A549 (cell line): ENCODE results near the gene DAPL1. TPM values are rescaled to one million over a fixed set of nuclear protein-coding genes. Genes with fewer than 3 reads are reported as not detected.

Experiments used
- ATAC-seq, 2 experiments: fragments of 200-7000 bp in 1 of 2; fragments of >200 bp in 1 of 2; cut with Nextera tagmentation in 1 of 2; cut with Tn5 transposase in 1 of 2; 3 replicates each; pipeline versions ENCODE4 v1.8.0 to v1.9.1; 2018 to 2020; ENCODE audit warnings: mild to moderate bottlenecking in 1 of 2, moderate library complexity in 1 of 2
- CTCF ChIA-PET: fragments of 300-600 bp; sonication (Branson Sonifier 250); formaldehyde crosslinking; extraction: SDS; loops from one replicate; lab custom pipeline; 2021; ENCODE audit warnings: antibody characterized with exemption, inconsistent platforms; lab: Yijun Ruan, JAX
- POLR2A ChIA-PET: fragments of 350-600 bp; formaldehyde crosslinking; extraction: SDS; loops from one replicate; lab custom pipeline; 2021; ENCODE audit warnings: antibody characterized with exemption, inconsistent platforms; lab: Yijun Ruan, JAX
- DNase-seq, 2 experiments: peaks; one replicate each; pipeline versions ENCODE4 v3.0.0 to v3.0.0-alpha.2; 2011 to 2016; ENCODE audit warnings: low read depth in 1 of 2, low spot score in 1 of 2
- FAIRE-seq: peaks from 2 replicates; lab custom pipeline; 2011; peaks lifted over from hg19 to GRCh38; lab: Jason Lieb, UNC
- H3K27ac ChIP-seq, 2 experiments: fragments of >200 bp; sonication (Bioruptor Twin); formaldehyde crosslinking; 3 replicates each; pipeline ENCODE4 v1.5.1; 2016 to 2017
- H3K4me1 ChIP-seq: fragments of >200 bp; sonication (Bioruptor Twin); formaldehyde crosslinking; 3 replicates; pipeline ENCODE4 v1.6.1; 2016
- H3K4me2 ChIP-seq: fragments of >200 bp; sonication (Bioruptor Twin); formaldehyde crosslinking; 3 replicates; pipeline ENCODE4 v1.6.1; 2016
- H3K4me3 ChIP-seq: fragments of >200 bp; sonication (Bioruptor Twin); formaldehyde crosslinking; 3 replicates; pipeline ENCODE4 v1.5.1; 2016
- H3K9me3 ChIP-seq: fragments of >200 bp; sonication (Bioruptor Twin); formaldehyde crosslinking; 3 replicates; pipeline ENCODE4 v1.6.1; 2016
- BHLHE40 ChIP-seq: IDR thresholded peaks from 2 replicates; pipeline ENCODE4 v1.6.1; 2012; ENCODE audit warnings: low read depth, low read length, inconsistent platforms
- CBX2 ChIP-seq: fragments of 200-600 bp; sonication (generic); IDR thresholded peaks from 2 replicates; pipeline ENCODE4 v1.6.1; 2016; ENCODE audit warnings: low read depth, mild to moderate bottlenecking, borderline replicate concordance
- CHD2 ChIP-seq: fragments of 150-350 bp; IDR thresholded peaks from 2 replicates; pipeline ENCODE4 v1.6.1; 2014; ENCODE audit warnings: low read length; ENCODE audit not compliant: partially characterized antibody
- EHF ChIP-seq: fragments of 250-450 bp; sonication (Bioruptor Pico); IDR thresholded peaks from 2 replicates; pipeline ENCODE4 v1.5.0; 2020; ENCODE audit warnings: mild to moderate bottlenecking
- EHMT2 ChIP-seq: fragments of 200-600 bp; sonication (generic); IDR thresholded peaks from 2 replicates; pipeline ENCODE4 v1.6.1; 2016; ENCODE audit warnings: antibody characterized with exemption, low read depth, mild to moderate bottlenecking, moderate library complexity
- FOSB ChIP-seq: fragments of 250-450 bp; sonication (Bioruptor Pico); IDR thresholded peaks from 2 replicates; pipeline ENCODE4 v1.5.0; 2020; ENCODE audit warnings: mild to moderate bottlenecking, moderate library complexity
- HDAC2 ChIP-seq: fragments of 200-600 bp; sonication (generic); IDR thresholded peaks from 2 replicates; pipeline ENCODE4 v1.6.1; 2016
- HEYL ChIP-seq: fragments of 250-450 bp; sonication (Bioruptor Pico); IDR thresholded peaks from 2 replicates; pipeline ENCODE4 v1.8.0; 2021; ENCODE audit warnings: mild to moderate bottlenecking, moderate library complexity
- HMGXB4 ChIP-seq: fragments of 250-450 bp; sonication (Bioruptor Pico); IDR thresholded peaks from 2 replicates; pipeline ENCODE4 v1.5.0; 2021; ENCODE audit warnings: mild to moderate bottlenecking, moderate library complexity, borderline replicate concordance
- HOXA7 ChIP-seq: fragments of 250-450 bp; sonication (Bioruptor Pico); IDR thresholded peaks from 2 replicates; pipeline ENCODE4 v1.5.0; 2020; ENCODE audit warnings: mild to moderate bottlenecking, moderate library complexity
- HOXB5 ChIP-seq: fragments of 250-450 bp; sonication (Bioruptor Pico); IDR thresholded peaks from 2 replicates; pipeline ENCODE4 v1.5.0; 2020; ENCODE audit warnings: mild to moderate bottlenecking, moderate library complexity
- JUNB ChIP-seq: fragments of >200 bp; sonication (Bioruptor Twin); formaldehyde crosslinking; IDR thresholded peaks from 2 replicates; pipeline ENCODE4 v1.6.1; 2016
- KDM1A ChIP-seq: fragments of 200-600 bp; sonication (generic); IDR thresholded peaks from 2 replicates; pipeline ENCODE4 v1.6.1; 2016; ENCODE audit warnings: low read depth, mild to moderate bottlenecking
- KDM5A ChIP-seq: fragments of 200-600 bp; sonication (generic); IDR thresholded peaks from 2 replicates; pipeline ENCODE4 v1.6.1; 2016; ENCODE audit warnings: antibody characterized with exemption, mild to moderate bottlenecking
- MAFK ChIP-seq: fragments of 450-650 bp; IDR thresholded peaks from 2 replicates; pipeline ENCODE4 v1.6.1; 2014; ENCODE audit not compliant: partially characterized antibody
- MAZ ChIP-seq: fragments of 150-350 bp; IDR thresholded peaks from 2 replicates; pipeline ENCODE4 v1.6.1; 2014; ENCODE audit warnings: antibody characterized with exemption, low read depth, low read length, borderline replicate concordance
- NPAS2 ChIP-seq: fragments of 250-450 bp; sonication (Bioruptor Pico); IDR thresholded peaks from 2 replicates; pipeline ENCODE4 v1.8.0; 2022; ENCODE audit warnings: mild to moderate bottlenecking, moderate library complexity, borderline replicate concordance
- NR3C1 ChIP-seq: fragments of >200 bp; sonication (Bioruptor Twin); formaldehyde crosslinking; IDR thresholded peaks from 3 replicates; pipeline ENCODE4 v1.6.1; 2017
- PBX3 ChIP-seq: IDR thresholded peaks from 2 replicates; pipeline ENCODE4 v1.6.1; 2012
- RAD21 ChIP-seq, 2 experiments: fragments of >200 bp in 1 of 2; sonication (Bioruptor Twin) in 1 of 2; formaldehyde crosslinking in 1 of 2; IDR thresholded peaks in 1 of 2; conservative IDR thresholded peaks in 1 of 2; 2 replicates in 1 of 2; 3 replicates in 1 of 2; pipeline ENCODE4 v1.6.1; 2012 to 2018; ENCODE audit warnings: inconsistent platforms in 1 of 2
- RCOR1 ChIP-seq: fragments of 150-350 bp; IDR thresholded peaks from 2 replicates; pipeline ENCODE4 v1.6.1; 2014; ENCODE audit warnings: antibody characterized with exemption, low read length, low read depth
- RFX5 ChIP-seq: fragments of 450-650 bp; IDR thresholded peaks from 2 replicates; pipeline ENCODE4 v1.7.1; 2014; ENCODE audit warnings: antibody characterized with exemption, mild to moderate bottlenecking, moderate library complexity
- RNF2 ChIP-seq: fragments of 200-600 bp; sonication (generic); IDR thresholded peaks from 2 replicates; pipeline ENCODE4 v1.6.1; 2016; ENCODE audit warnings: low read depth, mild to moderate bottlenecking, antibody characterized with exemption, moderate library complexity, borderline replicate concordance
- SREBF2 ChIP-seq: fragments of 450-650 bp; IDR thresholded peaks from 2 replicates; pipeline ENCODE4 v1.6.1; 2014; ENCODE audit warnings: mild to moderate bottlenecking, moderate library complexity
- TP53 ChIP-seq: fragments of 250-450 bp; sonication (Bioruptor Pico); IDR thresholded peaks from 2 replicates; pipeline ENCODE4 v1.5.0; 2021; ENCODE audit warnings: mild to moderate bottlenecking, moderate library complexity
- ZC3H11A ChIP-seq: fragments of 450-650 bp; IDR thresholded peaks from 2 replicates; pipeline ENCODE4 v1.6.1; 2014; ENCODE audit warnings: antibody characterized with exemption, mild to moderate bottlenecking
- ZFP36 ChIP-seq: fragments of 450-650 bp; IDR thresholded peaks from 2 replicates; pipeline ENCODE4 v1.6.1; 2014; ENCODE audit warnings: borderline replicate concordance; ENCODE audit not compliant: partially characterized antibody
- ZNF302 ChIP-seq: fragments of 250-450 bp; sonication (Bioruptor Pico); IDR thresholded peaks from 2 replicates; pipeline ENCODE4 v1.9.0; 2021; ENCODE audit warnings: inconsistent platforms, mild to moderate bottlenecking, moderate library complexity
- ZSCAN20 ChIP-seq: fragments of 250-450 bp; sonication (Bioruptor Pico); IDR thresholded peaks from 2 replicates; pipeline ENCODE4 v1.8.0; 2022; ENCODE audit warnings: mild to moderate bottlenecking, moderate library complexity
- WGBS: methylation state at CpG from one replicate; pipeline ENCODE4 v1.1.6; 2017; ENCODE audit errors: missing lambda C conversion rate; 5-methylcytosine and 5-hydroxymethylcytosine counted together
- polyA plus RNA-seq, 4 experiments: library from polyadenylated mRNA; depleted of rRNA in 3 of 4; stranded (reverse); fragments of >200 nt; fragmentation: RNase III in 1 of 4; extraction: RNeasy Plus Mini Kit Qiagen cat#74134 plus additional on column Dnase treatment in 1 of 4; gene quantifications; 2 replicates in 3 of 4; 3 replicates in 1 of 4; pipeline ENCODE4 v1.2.3, GENCODE V29; 2011 to 2017
- TF ChIP-seq, protein P1 (sequence below): fragments of >200 bp; sonication (Bioruptor Twin); formaldehyde crosslinking; IDR thresholded peaks from 3 replicates; pipeline ENCODE4 v1.5.1; 2016
- TF ChIP-seq, protein P2 (sequence below): IDR thresholded peaks from 2 replicates; pipeline ENCODE4 v1.6.1; 2012; ENCODE audit warnings: low read depth, borderline replicate concordance
- TF ChIP-seq, protein P3 (sequence below): fragments of 450-650 bp; IDR thresholded peaks from 2 replicates; pipeline ENCODE4 v1.6.1; 2014; ENCODE audit warnings: antibody characterized with exemption

DAPL1 gene
- polyA plus RNA-seq, 2 of the 4 experiments (the other 2 are of a cell fraction), result not detected

DNA sequence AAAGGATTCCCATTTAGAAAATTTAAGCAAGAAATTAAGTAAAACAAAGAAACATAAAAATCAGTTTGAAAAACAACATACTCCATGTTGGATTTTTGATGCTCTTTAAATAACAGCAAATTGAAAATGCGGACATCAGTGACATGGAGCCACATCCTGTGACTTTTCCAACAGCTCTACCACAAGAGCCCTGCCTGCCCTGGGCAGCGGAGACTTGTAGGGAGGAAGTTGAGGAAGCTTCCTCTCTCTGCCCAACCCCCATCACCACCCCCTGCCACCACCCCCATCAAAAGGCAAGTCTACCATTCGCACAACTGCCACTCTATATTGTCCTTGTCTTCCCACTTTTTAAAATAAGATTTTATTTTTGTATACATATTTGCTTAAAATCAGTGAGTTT lies 32.8 kb upstream of the DAPL1 start (continued):
- TF ChIP-seq, protein P1, sequence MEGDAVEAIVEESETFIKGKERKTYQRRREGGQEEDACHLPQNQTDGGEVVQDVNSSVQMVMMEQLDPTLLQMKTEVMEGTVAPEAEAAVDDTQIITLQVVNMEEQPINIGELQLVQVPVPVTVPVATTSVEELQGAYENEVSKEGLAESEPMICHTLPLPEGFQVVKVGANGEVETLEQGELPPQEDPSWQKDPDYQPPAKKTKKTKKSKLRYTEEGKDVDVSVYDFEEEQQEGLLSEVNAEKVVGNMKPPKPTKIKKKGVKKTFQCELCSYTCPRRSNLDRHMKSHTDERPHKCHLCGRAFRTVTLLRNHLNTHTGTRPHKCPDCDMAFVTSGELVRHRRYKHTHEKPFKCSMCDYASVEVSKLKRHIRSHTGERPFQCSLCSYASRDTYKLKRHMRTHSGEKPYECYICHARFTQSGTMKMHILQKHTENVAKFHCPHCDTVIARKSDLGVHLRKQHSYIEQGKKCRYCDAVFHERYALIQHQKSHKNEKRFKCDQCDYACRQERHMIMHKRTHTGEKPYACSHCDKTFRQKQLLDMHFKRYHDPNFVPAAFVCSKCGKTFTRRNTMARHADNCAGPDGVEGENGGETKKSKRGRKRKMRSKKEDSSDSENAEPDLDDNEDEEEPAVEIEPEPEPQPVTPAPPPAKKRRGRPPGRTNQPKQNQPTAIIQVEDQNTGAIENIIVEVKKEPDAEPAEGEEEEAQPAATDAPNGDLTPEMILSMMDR, result no peak

GRCh38 chr2:158766524-158766923 lies 28.6 kb upstream of the DAPL1 start:
- POLR2A ChIA-PET, result no interaction called here
- FAIRE-seq (no peak), ATAC-seq (no peak)

DNA sequence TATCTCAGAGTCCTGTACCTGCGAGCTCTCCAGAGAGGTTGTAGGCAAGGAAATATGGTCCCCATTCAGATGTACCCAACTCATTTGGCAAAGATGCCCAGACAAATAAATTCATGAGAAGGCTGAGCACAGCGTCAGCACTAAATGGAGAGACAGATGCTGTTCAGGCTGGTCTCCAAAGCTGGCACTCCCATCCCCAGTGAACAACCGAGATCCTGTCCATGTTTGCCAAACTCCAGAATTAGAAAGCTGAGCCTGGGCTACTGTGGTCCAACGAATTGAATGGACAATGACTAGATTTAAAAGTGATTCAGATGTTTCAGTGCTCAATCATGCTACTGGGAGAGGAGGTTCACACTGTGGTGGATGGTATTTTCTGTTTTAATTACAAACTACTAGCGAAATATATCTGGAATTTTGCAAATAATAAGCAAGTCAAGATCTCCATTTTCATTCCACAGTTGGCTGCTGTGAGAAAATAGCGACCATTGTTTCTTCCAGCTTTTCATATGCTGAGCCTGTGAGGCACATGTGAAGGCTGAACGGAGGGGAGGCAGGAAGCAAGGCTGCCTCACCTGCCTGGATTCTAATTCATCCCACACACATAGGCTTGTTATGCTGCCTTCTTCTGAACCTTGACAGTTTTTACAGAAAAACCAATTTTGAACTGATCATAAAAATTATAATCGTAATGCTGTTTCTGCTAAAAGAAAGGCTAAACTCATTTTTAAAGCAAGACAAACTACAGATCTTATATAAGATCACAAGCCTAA lies 22.6 kb upstream of the DAPL1 start:
- CTCF ChIA-PET, result interaction anchor here (0.6 to 8.2 kb wide), 2 partner anchors 18 to 140 kb away, joined by 3 to 61 read pairs; no protein-coding TSS in a partner anchor
- no peak for TF ChIP-seq RAD21 (conservative IDR thresholded peaks at IDR 0.05 in 1 of 2, IDR thresholded peaks at IDR 0.05 in 1 of 2)
- TF ChIP-seq JUNB, result no peak
- TF ChIP-seq HMGXB4, result no peak
- TF ChIP-seq MAZ, result no peak
- no peak for TF ChIP-seq KDM5A
- TF ChIP-seq BHLHE40, result no peak
- no peak for TF ChIP-seq EHF (CRISPR knock-in tag)
- TF ChIP-seq RCOR1, result no peak
- TF ChIP-seq HDAC2, result no peak
- TF ChIP-seq TP53 (CRISPR knock-in tag), result no peak
- no peak for TF ChIP-seq ZC3H11A
- TF ChIP-seq PBX3, result no peak
- TF ChIP-seq, protein P2, sequence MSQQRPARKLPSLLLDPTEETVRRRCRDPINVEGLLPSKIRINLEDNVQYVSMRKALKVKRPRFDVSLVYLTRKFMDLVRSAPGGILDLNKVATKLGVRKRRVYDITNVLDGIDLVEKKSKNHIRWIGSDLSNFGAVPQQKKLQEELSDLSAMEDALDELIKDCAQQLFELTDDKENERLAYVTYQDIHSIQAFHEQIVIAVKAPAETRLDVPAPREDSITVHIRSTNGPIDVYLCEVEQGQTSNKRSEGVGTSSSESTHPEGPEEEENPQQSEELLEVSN, result no peak
- no peak for TF ChIP-seq NPAS2 (CRISPR knock-in tag)
- TF ChIP-seq HEYL (CRISPR knock-in tag), result no peak
- TF ChIP-seq CBX2, result no peak
- TF ChIP-seq RNF2, result no peak
- TF ChIP-seq, all 56 proteins: peak for 0
- DNase-seq (no peak), ATAC-seq (no peak), FAIRE-seq (no peak)
- no peak overlapping the region for H3K27ac ChIP-seq
- H3K4me3 ChIP-seq, result no peak overlapping the region
- H3K4me1 ChIP-seq, result no peaks in the 10 kb centered on the region
- POLR2A ChIA-PET, result no interaction called here
- peaks cover 6% of the 10 kb centered on the region; the same call in 2 of the 3 replicates for H3K9me3 ChIP-seq
- no peak overlapping the region for H3K4me2 ChIP-seq
- 58% methylated on average over 8 of the region's 8 CpGs for WGBS

More at GRCh38 chr2:158766524-158766923, 28.6 kb upstream of the DAPL1 start:
- DNase-seq, result no peak
- CTCF ChIA-PET, result interaction anchor here (1.7 to 8.2 kb wide), 3 partner anchors 12 to 743 kb away, joined by 4 to 61 read pairs (median 5); no protein-coding TSS in a partner anchor
- TF ChIP-seq CHD2 (no peak), HOXB5 (no peak), NR3C1 (no peak), RFX5 (no peak), EHF (CRISPR knock-in tag) (no peak), MAZ (no peak), SREBF2 (no peak), MAFK (no peak), ZSCAN20 (no peak), ZNF302 (CRISPR knock-in tag) (no peak), TP53 (CRISPR knock-in tag) (no peak), KDM1A (no peak), HOXA7 (CRISPR knock-in tag) (no peak), FOSB (CRISPR knock-in tag) (no peak), JUNB (no peak), ZFP36 (no peak), EHMT2 (no peak)
- TF ChIP-seq, protein P3, sequence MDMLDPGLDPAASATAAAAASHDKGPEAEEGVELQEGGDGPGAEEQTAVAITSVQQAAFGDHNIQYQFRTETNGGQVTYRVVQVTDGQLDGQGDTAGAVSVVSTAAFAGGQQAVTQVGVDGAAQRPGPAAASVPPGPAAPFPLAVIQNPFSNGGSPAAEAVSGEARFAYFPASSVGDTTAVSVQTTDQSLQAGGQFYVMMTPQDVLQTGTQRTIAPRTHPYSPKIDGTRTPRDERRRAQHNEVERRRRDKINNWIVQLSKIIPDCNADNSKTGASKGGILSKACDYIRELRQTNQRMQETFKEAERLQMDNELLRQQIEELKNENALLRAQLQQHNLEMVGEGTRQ, result no peak
- Histone ChIP-seq H3K4me1 (no peaks in the 10 kb centered on the region), H3K4me3 (no peak overlapping the region), H3K4me2 (no peak overlapping the region), H3K9me3 (peaks cover 12% of the 10 kb centered on the region; the same call in 2 of the 3 replicates), H3K27ac (no peak overlapping the region)
